OCI-LY1 (cell line): ENCODE data around the gene NEMP1.

Experiments
- H2AFZ ChIP-seq: fragments of 200-600 bp; sonication (generic), shearing (Covaris generic); 2 replicates; pipeline ENCODE4 v1.6.0; 2014; ENCODE audit warnings: antibody characterized with exemption, mild to moderate bottlenecking, low read length
- H3F3A ChIP-seq: fragments of 200-600 bp; sonication (generic), shearing (Covaris generic); 2 replicates; pipeline ENCODE4 v1.6.0; 2014; ENCODE audit warnings: mild to moderate bottlenecking, antibody characterized with exemption, low read length, moderate library complexity; ENCODE audit not compliant: insufficient read depth
- H3K27ac ChIP-seq: fragments of 200-600 bp; sonication (generic); 2 replicates; pipeline ENCODE4 v1.5.1; 2014; ENCODE audit warnings: low read length, mixed run types, mild to moderate bottlenecking, low read depth; ENCODE audit not compliant: poor library complexity, severe bottlenecking
- H3K27me3 ChIP-seq: fragments of 200-600 bp; sonication (generic); 2 replicates; pipeline ENCODE4 v1.6.0; 2014; ENCODE audit warnings: antibody characterized with exemption, mild to moderate bottlenecking, low read length, moderate library complexity; ENCODE audit not compliant: insufficient read depth
- H3K36me3 ChIP-seq: fragments of 200-600 bp; sonication (generic); 2 replicates; pipeline ENCODE4 v1.6.1; 2014; ENCODE audit warnings: mild to moderate bottlenecking, antibody characterized with exemption, low read length, moderate library complexity, mixed read lengths; ENCODE audit not compliant: insufficient read depth
- H3K4me1 ChIP-seq: fragments of 200-600 bp; sonication (generic); 2 replicates; pipeline ENCODE4 v1.5.1; 2014; ENCODE audit warnings: mild to moderate bottlenecking, low read length, moderate library complexity; ENCODE audit not compliant: insufficient read depth, severe bottlenecking
- H3K4me2 ChIP-seq: fragments of 200-600 bp; sonication (generic), shearing (Covaris generic); 2 replicates; pipeline ENCODE4 v1.6.1; 2014; ENCODE audit warnings: low read length
- H3K4me3 ChIP-seq: fragments of 200-600 bp; sonication (generic); 2 replicates; pipeline ENCODE4 v1.5.1; 2014; ENCODE audit warnings: low read length, low read depth, mild to moderate bottlenecking, mixed read lengths; ENCODE audit not compliant: poor library complexity, severe bottlenecking
- H3K79me2 ChIP-seq: fragments of 200-600 bp; shearing (Covaris generic); 2 replicates; pipeline ENCODE4 v1.6.1; 2016; ENCODE audit warnings: mixed run types, low read length, mixed read lengths; ENCODE audit not compliant: insufficient read depth
- H3K9ac ChIP-seq: fragments of 200-600 bp; sonication (generic), shearing (Covaris generic); 2 replicates; pipeline ENCODE4 v1.6.1; 2014; ENCODE audit warnings: mild to moderate bottlenecking, low read length, mixed read lengths
- H3K9me2 ChIP-seq: fragments of 200-600 bp; sonication (generic), shearing (Covaris generic); 2 replicates; pipeline ENCODE4 v1.6.1; 2014; ENCODE audit warnings: low read depth, mild to moderate bottlenecking, low read length, mixed read lengths
- H3K9me3 ChIP-seq: fragments of 200-600 bp; shearing (Covaris generic); 2 replicates; pipeline ENCODE4 v1.6.1; 2014; ENCODE audit warnings: low read length, mixed read lengths
- H4K20me1 ChIP-seq: fragments of 200-600 bp; sonication (generic), shearing (Covaris generic); 2 replicates; pipeline ENCODE4 v1.6.0; 2016; ENCODE audit warnings: mild to moderate bottlenecking, low read length; ENCODE audit not compliant: insufficient read depth
- EZH2 ChIP-seq: fragments of 200-600 bp; sonication (generic), shearing (Covaris generic); IDR thresholded peaks from 2 replicates; pipeline ENCODE4 v1.8.0; 2017; ENCODE audit warnings: borderline replicate concordance, mixed run types, mild to moderate bottlenecking, antibody characterized with exemption, low read length, moderate library complexity, mixed read lengths
- TF ChIP-seq, protein P1 (sequence below): fragments of 200-600 bp; sonication (generic), shearing (Covaris generic); IDR thresholded peaks from 2 replicates; pipeline ENCODE4 v1.5.1; 2017; ENCODE audit warnings: mild to moderate bottlenecking, antibody characterized with exemption, low read length, moderate library complexity, mixed read lengths

The NEMP1 gene

DNA sequence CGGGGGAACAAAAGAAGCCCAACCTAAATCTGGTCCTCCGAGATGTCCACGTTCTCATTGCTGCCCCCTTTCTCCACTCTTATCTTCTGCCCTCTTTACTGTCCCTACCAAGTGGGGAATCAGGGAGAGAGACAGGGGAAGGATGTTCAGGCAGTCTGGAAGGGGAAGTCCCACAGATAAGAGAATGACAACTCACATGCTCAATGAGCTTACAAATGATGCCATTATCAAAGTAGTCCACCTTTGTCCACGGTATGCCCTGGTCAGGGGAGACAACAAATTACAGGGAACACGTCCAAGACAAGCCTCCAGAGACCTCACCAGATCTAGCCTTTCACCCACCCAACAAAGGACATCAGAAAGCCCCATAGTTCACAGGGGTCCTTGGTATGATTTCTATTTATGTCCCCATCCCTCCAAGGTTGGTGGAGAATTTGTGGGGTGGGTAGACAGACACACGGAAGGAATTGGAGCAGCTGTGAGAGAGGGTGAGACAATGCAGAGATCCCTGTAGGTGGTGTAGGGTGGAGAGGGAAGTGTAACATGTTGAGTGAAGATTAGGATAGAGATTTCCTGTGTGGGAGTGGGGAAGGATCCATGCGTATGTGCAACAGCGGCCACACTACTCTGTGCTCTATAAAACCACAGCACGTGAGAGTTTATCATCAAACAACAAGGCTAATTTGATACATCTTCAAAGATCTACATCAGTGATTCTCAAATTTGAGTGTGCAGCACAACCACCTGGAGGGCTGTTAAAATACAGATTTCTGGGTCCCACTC, 39.4 kb downstream of the NEMP1 start:
- Histone ChIP-seq H3K9me3 (no peaks in the 10 kb centered on the region), H3K9me2 (no peaks in the 10 kb centered on the region), H3K27me3 (0 out of 2 replicates have a peak, but pooled peaks cover 12% of the 10 kb centered on the region), H3K4me3 (no peak overlapping the region), H3K4me2 (no peak overlapping the region), H3K4me1 (no peaks in the 10 kb centered on the region), H3K36me3 (no peaks in the 10 kb centered on the region), H3K27ac (no peak overlapping the region), H3K9ac (no peak overlapping the region), H3K79me2 (no peaks in the 10 kb centered on the region), H4K20me1 (no peaks in the 10 kb centered on the region), H3F3A (no peaks in the 10 kb centered on the region), H2AFZ (no peak overlapping the region)
- TF ChIP-seq EZH2: no peak
- TF ChIP-seq, protein P1, sequence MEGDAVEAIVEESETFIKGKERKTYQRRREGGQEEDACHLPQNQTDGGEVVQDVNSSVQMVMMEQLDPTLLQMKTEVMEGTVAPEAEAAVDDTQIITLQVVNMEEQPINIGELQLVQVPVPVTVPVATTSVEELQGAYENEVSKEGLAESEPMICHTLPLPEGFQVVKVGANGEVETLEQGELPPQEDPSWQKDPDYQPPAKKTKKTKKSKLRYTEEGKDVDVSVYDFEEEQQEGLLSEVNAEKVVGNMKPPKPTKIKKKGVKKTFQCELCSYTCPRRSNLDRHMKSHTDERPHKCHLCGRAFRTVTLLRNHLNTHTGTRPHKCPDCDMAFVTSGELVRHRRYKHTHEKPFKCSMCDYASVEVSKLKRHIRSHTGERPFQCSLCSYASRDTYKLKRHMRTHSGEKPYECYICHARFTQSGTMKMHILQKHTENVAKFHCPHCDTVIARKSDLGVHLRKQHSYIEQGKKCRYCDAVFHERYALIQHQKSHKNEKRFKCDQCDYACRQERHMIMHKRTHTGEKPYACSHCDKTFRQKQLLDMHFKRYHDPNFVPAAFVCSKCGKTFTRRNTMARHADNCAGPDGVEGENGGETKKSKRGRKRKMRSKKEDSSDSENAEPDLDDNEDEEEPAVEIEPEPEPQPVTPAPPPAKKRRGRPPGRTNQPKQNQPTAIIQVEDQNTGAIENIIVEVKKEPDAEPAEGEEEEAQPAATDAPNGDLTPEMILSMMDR: no peak

DNA sequence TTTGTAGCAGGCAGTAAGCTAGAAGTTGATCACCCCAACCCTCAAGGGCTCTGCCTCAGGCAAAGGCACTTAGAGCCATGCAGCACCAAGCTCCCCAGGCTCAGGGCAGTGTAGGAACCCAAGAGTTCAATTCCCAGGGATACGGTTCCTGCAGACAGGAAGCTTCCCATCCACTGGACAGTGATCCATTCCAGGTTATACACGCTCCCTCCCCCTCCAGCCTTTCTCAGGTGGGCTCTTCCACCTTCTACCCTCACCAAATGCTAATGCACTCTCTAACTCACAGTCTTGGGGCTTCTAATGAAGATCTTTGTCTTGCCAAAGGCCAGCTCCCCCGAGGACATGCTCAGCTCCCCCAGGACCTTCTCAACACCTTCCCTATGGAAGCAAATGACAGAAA, 41.3 kb downstream of the NEMP1 start:
- TF ChIP-seq, protein P1: no peak
- no peak for TF ChIP-seq EZH2
- no peaks in the 10 kb centered on the region for H4K20me1 ChIP-seq
- no peak overlapping the region for H3K27ac ChIP-seq
- 0 out of 2 replicates have a peak, but pooled peaks cover 12% of the 10 kb centered on the region for H3K27me3 ChIP-seq
- no peak overlapping the region for H3K9ac ChIP-seq
- H3K36me3 ChIP-seq: no peaks in the 10 kb centered on the region
- no peak overlapping the region for H2AFZ ChIP-seq
- H3K4me1 ChIP-seq: no peaks in the 10 kb centered on the region
- no peaks in the 10 kb centered on the region for H3K9me2 ChIP-seq
- no peak overlapping the region for H3K4me3 ChIP-seq
- H3K9me3 ChIP-seq: no peaks in the 10 kb centered on the region
- H3K79me2 ChIP-seq: no peaks in the 10 kb centered on the region
- no peaks in the 10 kb centered on the region for H3F3A ChIP-seq
- no peak overlapping the region for H3K4me2 ChIP-seq

DNA sequence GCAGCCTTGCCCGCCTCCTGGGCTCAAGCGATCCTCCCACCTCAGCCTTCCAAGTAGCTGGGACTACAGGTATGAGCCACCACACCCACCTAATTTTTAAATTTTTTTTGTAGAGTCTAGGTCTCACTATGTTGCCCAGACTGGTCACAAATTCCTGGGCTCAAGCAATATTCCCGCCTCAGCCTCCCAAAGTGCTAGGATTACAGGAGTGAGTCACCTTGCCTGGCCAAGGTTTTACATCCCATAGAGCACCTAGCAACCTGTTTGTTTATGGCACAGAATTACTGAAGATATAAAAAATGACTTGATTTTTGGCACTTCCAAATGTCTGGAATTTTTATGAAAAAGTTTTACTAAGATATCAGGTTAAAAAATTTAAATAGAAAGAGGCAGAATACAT, 45.2 kb downstream of the NEMP1 start:
- H3K9me3 ChIP-seq: no peaks in the 10 kb centered on the region
- no peaks in the 10 kb centered on the region for H3K79me2 ChIP-seq
- H2AFZ ChIP-seq: no peak overlapping the region
- no peaks in the 10 kb centered on the region for H4K20me1 ChIP-seq
- no peaks in the 10 kb centered on the region for H3F3A ChIP-seq
- H3K4me3 ChIP-seq: no peak overlapping the region
- no peaks in the 10 kb centered on the region for H3K9me2 ChIP-seq
- TF ChIP-seq EZH2: no peak
- TF ChIP-seq, protein P1: no peak
- peaks cover 17% of the 10 kb centered on the region; the same call in 1 of the 2 replicates for H3K27me3 ChIP-seq
- no peak overlapping the region for H3K27ac ChIP-seq
- no peak overlapping the region for H3K4me2 ChIP-seq
- H3K9ac ChIP-seq: no peak overlapping the region
- H3K36me3 ChIP-seq: no peaks in the 10 kb centered on the region
- H3K4me1 ChIP-seq: peaks cover 13% of the 10 kb centered on the region
